ENCODE measurements around the gene CLASRP.
A peak's percentile ranks its signal among the peaks of the same experiment; 100 is the strongest.
"Not testable (repeated sequence)": the region's sequence is repeated elsewhere in the genome, so short reads cannot be mapped to it uniquely, and the experiment has no call there.

CLASRP gene, protein sequence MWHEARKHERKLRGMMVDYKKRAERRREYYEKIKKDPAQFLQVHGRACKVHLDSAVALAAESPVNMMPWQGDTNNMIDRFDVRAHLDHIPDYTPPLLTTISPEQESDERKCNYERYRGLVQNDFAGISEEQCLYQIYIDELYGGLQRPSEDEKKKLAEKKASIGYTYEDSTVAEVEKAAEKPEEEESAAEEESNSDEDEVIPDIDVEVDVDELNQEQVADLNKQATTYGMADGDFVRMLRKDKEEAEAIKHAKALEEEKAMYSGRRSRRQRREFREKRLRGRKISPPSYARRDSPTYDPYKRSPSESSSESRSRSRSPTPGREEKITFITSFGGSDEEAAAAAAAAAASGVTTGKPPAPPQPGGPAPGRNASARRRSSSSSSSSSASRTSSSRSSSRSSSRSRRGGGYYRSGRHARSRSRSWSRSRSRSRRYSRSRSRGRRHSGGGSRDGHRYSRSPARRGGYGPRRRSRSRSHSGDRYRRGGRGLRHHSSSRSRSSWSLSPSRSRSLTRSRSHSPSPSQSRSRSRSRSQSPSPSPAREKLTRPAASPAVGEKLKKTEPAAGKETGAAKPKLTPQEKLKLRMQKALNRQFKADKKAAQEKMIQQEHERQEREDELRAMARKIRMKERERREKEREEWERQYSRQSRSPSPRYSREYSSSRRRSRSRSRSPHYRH

DNA sequence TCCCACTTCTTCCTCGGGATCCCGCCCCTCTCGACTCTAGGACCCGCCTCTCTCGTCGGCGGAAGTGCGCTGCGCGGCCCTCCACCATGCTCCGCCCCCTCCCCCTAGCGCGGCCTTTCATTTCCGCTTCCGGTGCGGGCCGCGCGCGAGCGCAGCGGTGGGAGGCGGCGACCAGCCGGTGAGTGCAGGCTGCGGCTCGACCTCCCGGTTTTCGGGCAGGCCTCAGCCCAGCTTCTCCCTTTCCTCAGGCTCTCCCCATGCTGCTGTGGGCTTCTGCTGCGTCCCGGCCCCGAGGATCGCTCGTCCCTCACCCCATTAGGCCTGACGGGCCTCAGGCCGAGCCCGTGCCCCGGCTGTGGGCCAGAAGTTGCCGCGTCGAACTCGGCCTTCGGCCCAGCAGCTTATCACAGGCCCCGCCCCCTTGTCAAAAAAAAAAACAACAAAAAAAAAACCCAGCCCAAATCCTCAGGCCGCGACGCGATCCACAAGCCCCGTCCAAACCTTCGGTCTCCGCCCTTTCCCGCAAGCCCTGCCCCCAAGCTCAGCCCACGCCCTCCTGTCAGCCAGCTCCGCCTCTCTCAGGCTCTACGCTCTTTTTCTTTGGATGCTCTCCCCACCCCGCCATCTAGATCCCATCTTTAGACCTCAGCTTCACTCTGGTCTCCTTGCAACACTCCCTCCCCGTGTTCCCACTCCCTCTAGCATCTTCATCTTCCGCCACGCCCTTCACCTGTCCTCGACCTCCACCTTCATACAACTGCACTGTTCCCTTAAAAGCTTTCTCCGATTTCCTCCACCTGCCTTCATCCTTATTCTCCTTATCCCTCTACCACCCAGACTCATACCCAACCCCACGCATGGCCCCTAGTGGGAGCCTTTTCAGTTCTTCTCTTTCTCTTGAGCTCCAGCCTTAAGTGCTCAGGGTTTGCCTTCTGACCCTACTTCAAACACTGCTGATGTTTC lies at the start of gene CLASRP:
Gene CLASRP, plus strand, starts transcription at position 115 of the 963 bp plus-strand sequence. CDS start 1,168 bp downstream, outside the sequence.
- peak; percentile 86 for DNase-seq

DNA sequence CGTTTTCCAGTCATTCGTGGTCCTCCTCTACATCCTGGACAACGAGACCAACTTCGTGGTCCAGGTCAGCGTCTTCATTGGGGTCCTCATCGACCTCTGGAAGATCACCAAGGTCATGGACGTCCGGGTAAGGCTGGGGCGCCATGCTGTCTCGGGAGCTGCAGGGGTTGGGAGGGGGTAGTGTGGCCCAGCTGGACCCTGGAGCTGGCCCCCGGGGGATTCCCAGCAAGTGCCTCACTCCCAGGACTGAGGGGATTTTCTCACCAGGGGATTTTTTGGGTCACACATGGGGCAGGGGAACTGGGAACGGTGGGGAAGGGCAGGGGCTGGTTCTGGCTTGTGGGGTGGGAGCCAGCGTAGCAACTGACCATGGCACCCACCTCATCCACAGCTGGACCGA lies 48.4 kb upstream of the CLASRP start:
- DNase-seq: no peak

DNA sequence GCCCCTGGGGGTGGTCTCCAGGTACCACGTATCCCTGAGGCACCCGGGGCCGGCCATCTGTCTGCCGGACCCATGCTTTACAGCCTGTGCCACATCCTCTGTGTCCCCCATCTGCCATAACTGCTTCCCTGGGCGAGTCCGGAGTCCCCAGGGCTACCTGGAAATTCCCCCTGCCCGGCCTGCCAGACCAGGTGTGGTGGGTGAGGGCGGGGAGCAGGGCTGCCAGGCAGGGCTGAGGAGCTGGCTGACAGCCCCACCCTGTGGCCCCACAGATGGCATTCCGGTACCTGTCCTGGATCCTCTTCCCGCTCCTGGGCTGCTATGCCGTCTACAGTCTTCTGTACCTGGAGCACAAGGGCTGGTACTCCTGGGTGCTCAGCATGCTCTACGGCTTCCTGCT lies 47.9 kb upstream of the CLASRP start:
- DNase-seq: no peak

DNA sequence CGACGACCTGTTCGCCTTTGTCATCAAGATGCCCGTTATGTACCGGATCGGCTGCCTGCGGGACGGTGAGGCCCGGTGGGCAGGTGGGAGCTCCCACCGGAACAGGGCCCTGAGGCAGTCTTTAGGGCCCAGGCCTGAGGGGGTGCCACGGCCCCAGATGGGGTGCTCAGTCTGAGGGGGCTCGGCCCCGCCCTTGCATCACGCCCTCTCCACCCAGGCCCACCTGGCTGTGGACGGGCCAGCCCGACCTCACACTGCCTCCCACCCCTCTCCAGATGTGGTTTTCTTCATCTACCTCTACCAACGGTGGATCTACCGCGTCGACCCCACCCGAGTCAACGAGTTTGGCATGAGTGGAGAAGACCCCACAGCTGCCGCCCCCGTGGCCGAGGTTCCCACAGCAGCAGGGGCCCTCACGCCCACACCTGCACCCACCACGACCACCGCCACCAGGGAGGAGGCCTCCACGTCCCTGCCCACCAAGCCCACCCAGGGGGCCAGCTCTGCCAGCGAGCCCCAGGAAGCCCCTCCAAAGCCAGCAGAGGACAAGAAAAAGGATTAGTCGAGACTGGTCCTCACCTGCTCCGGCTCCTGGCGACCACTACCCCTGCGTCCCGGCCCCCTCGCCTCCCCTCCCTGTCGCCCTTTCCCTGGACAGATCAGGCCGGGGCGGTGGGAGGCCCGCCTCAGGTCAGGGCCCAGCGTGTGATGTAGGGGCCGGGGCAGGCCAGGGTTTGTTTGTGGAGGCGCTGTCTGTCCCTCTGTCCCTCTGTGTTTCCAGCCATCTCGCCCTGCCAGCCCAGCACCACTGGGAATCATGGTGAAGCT lies 46.3 kb upstream of the CLASRP start:
- DNase-seq: no peak

DNA sequence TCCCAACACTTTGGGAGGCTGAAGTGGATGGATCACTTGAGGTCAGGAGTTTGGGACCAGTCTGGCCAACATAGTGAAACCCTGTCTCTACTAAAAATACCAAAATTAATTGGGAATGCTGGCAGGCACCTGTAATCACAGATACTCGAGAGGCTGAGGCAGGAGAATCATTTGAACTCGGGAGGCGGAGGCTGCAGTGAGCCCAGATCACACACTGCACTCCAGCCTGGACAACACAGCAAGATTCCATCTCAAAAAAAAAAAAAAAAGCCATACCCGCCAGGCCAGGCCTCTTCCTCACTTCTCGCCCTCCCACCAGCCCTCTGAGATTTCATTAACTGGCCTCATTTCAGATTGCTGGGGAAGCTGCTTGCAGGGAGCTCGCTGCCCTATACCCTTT lies 45.3 kb upstream of the CLASRP start:
- DNase-seq: no peak

DNA sequence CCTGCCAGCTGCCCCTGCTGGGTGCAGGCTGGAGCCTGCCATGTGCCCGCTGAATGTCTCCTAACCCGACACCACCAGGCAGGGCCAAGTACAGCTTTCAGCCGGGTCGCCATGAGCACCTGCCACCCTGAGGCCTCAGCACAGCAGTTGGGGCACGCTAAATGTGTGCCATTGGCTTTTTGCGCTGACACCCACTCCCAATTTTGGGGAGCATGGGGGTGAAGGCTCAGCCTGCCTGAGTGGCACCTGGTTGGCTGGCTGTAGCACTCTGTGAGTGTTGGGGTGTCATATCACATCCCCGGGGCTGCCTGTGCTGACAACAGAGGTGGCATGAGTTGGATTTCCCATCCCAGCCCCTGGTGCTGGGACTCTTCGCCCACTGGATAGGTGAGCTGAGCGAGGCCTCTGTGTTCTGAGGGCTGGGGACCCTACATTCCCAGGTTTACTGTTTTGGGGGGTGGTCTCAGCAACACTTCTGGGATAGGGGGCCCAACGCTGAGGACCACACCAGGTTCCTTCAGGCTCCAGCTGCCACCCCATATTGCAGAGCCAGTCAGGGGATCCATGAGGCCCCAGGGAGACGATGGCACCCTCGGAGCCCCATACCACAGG lies 44.8 kb upstream of the CLASRP start:
- DNase-seq: no peak

DNA sequence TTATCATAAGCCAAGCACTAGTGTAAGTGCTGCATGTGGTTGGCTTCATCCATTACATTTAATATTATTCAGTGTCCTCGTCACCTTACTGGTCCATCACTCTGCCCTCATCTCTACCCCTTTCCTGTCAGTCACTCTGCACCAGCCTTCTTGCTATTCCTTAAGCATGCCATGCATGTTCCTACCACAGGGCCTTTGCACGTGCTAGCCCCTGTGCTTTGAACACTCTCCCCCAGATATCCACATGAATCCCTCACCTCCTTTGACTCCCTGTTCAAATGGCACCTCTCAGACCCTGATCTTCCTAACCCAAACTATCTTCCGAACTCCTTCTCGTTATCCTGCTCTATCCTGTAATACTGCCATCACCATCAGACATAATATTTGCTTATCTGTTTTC lies 40.8 kb upstream of the CLASRP start:
- no peak for DNase-seq

DNA sequence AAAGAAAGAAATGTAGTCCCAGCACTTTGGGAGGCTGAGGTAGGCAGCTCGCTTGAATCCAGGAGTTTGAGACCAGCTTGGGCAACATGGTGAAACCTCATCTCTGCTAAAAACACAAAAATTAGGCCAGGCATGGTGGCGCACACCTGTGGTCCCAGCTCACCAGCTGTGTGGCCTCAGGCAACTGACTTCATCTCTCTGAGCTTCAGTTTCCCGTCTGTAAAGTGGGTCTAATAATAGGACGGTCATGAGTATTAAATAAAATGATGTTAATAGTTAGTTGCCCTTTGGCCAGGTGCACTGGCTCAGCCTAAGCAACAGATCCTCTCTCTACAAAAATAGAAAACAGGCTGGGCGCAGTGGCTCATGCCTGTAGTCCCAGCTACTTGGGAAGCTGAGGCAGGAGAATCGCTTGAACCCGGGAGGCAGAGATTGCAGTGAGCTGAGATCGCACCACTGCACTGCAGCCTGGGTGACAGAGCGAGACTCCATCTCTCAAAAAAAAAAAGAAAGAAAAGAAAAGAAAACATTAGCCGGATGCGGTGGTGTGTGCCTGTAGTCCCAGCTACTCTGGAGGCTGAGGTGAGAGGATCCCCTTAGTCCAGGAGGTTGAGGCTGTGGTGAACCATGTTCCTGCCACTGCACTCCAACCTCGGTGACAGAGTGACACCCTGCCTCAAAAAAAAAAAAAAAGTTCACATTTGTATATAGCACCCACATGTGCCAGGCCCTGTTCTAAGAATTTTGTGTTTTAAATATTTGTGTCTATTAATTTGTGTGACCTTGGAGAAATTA lies 39.5 kb upstream of the CLASRP start:
- DNase-seq: not testable (repeated sequence)

DNA sequence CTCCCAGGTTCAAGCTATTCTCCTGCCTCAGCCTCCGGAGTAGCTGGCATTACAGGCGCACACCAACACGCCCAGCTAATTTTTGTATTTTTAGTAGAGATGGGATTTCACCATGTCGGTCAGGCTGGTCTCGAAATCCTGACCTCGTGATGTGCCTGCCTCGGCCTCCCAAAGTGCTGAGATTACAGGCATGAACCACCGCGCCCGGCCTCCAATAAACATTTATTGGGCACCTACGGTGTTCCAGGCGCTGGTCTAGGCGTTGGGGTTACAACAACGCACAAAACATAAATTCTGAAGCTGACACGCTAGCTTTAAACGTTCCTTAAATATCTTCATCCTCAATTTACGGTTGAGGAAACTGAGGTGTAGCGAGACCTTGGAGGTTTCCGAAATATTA lies 38.2 kb upstream of the CLASRP start:
- not testable (repeated sequence) for DNase-seq

DNA sequence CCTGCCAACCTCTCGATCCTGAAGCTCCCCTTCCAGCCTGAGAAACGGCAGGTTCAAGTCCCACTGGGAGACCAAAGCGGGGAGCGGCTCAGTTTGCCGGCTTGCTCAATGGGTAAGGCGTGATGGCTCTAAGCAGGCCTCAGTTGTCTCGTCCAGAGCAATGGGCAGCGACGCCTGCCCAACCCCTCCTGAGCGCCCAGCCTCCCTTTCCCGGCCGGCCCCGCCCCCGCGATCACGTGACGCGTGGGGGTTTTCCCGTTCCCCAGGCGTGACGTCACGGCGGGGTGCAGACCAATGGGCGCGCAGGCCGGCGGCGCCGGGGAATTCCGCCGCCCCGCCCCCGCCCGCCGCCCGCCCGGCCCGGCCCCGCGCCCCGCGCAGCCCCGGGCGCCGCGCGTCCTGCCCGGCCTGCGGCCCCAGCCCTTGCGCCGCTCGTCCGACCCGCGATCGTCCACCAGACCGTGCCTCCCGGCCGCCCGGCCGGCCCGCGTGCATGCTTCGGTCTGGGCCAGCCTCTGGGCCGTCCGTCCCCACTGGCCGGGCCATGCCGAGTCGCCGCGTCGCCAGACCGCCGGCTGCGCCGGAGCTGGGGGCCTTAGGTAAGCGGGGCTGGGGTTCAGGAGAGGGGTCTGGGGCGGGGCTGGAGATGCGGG lies 37.6 kb upstream of the CLASRP start, which contains the start of gene RELB:
Gene RELB, plus strand, starts transcription at position 378 of the 653 bp plus-strand sequence. Its CDS starts 116 bp downstream, at position 494.
- DNase-seq: peak; percentile 95

DNA sequence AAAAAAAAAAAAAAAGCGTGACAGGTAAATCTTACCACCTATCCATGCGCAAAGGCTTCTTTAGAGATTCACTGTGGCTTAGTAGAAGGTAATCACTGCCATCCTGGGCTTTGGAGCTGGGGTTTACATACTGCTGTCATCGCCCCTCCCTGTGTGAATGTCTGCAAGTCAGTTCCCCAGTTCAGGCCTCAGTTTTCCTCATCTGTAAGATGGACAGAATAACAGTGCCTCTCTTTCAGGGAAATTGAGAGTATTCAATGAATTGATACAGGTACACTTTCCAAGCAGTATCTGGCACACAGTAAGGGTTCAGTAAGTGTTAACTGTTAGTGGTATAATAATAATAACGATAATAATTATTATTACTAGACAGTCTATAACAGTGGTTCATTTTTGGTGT lies 35.4 kb upstream of the CLASRP start:
- DNase-seq: no peak

DNA sequence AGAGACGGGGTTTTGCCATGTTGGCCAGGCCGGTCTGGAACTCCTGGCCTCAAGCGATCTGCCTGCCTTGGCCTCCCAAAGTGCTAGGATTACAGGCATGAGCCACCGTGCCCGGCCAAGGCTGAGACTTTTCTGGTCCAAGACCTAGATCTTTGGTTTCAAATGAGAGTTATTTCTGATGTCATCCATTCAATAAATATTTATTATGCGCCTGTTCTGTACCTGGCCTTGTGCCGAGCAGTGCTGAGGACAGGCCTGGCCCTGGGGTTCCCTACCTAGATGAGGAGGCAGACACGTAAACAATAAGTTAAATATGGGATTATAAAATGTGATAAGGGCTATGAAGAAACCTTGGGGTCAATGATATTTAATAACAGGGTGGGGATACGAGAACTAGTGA lies 33.1 kb upstream of the CLASRP start:
- no peak for DNase-seq

DNA sequence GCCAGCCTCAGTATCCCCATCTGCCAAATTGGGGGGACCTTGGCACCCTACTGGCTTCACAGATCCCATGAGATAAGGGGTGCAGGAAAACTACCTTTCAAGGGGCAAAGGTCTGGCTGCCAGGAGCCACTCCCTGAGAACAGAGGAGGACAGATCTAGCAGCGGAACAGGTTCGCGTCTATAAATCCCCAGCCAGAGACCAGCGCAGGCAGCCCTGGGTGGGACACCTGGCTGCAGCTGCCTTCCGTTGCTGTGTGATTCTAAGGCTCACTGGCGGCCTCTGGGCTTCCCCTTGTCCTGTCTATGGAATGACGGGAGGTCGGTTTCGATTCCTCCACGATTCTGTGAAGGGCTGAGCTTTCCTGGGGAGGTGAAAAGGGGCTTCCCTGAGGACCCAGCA lies 30.3 kb upstream of the CLASRP start:
- DNase-seq: no peak

DNA sequence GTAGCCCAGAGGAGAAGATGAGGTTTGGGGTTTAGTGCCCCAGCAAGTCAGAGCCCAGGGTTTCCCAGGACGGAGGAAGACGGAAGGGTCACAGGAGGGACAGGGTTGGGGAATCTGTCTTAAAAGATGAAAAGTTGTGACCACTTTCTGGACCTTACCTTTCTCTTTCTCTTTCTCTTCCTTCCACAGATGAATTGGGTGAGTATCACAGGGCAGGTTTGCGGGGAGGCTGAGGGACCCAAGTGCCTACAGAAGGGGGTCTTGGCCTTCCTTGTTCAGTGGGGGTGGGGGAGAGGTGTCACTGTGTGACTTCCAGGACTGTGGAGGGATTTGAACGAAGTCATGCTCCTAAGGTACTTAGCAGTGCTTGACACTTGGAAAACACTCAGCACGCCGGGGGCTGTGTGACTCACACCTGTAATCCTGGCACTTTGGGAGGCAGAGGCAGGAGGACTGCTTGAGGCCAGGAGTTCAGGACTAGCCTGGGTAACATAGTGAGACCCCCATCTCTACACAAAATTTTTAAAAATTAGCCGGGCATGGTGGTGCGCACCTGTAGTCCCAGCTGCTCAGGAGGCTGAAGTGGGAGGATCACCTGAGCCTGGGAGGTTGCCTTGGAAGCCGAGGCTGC lies 29.1 kb upstream of the CLASRP start:
- no peak for DNase-seq

DNA sequence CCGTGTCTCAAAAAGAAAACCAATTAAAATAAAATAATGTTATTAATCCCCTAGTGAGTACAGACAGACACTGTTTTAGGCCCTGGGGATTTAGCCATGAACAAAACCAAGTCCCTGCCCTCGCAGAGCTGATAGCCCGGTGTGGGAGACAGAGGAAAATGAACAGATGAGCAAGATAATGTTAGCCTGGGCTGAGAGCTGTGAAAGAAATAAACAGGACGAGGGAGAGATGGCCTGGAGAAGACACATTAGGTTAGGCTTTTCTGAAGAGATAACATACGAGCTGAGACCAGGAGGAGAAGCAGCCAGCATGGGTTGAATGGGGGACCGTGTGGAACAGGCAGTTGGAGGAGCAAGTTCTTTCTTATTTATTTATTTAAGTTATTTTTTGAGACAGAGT lies 28.5 kb upstream of the CLASRP start:
- DNase-seq: no peak

DNA sequence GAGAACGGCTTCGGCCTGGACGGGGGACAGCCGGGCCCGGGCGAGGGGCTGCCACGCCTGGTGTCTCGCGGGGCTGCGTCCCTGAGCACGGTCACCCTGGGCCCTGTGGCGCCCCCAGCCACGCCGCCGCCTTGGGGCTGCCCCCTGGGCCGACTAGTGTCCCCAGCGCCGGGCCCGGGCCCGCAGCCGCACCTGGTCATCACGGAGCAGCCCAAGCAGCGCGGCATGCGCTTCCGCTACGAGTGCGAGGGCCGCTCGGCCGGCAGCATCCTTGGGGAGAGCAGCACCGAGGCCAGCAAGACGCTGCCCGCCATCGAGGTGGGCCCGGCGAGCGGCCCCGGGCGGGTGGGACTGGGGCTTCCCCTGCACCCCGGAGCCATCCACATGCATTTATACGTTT lies 26.9 kb upstream of the CLASRP start:
- no peak for DNase-seq

DNA sequence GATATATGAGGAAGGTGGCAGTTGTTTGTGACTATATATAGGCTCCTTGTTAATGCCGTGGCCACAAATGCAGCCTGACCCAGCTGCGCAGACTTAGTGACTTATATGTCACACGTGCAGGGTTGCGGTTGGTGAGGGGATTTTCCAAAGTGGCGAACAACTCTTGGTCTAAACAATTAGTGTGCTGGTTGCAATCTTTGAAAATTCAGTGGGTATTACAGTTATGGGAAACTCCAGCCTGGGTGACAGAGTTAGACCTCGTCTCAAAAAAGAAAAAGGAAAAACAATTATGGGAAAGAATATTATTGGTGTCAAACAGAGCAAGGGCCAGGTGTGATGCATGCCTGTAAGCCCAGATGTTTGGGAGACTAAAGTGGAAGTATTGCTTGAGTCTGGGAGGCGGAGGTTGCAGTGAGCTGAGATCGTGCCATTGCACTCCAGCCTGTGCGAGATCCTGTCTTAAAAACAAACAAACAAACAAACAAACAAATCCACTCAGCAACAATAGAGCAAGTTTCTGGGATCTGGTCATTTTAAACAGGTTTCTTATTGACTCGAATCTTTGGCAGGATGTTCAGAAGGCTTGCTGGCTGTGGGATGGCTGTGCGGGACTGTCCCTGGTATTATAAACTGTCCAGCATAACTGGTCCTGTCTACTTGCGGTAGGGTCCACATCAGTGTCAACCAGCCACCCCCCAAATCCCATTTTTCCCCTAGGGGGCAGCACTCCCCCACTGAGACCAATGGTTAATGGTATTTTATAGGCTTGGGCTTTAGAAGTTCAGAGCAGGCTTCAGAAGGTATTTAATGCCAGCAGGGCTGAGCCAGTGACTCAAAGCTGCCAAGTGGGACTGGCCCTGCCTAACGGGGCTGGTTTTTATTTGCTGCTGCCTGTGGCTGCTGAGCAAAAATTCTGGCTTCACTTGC lies 22.2 kb upstream of the CLASRP start:
- DNase-seq: peak; percentile 61

DNA sequence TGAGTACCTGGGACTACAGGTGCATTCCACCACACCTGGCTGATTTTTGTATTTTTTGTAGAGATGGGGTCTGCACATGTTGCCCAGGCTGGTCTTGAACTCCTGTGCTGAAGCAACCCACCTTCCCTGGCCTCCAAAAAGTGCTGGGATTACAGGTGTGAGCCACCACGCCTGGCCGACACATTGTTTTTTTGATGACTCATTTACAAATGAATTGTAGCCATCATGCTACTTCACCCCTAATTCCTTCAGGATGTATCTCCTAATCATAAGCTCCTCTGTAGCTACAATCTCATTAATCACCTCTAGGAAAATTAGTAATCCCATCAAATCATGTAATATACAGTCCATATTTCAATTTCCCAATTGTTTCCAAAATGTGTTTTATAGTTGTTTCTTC lies 19.7 kb upstream of the CLASRP start:
- no peak for DNase-seq

DNA sequence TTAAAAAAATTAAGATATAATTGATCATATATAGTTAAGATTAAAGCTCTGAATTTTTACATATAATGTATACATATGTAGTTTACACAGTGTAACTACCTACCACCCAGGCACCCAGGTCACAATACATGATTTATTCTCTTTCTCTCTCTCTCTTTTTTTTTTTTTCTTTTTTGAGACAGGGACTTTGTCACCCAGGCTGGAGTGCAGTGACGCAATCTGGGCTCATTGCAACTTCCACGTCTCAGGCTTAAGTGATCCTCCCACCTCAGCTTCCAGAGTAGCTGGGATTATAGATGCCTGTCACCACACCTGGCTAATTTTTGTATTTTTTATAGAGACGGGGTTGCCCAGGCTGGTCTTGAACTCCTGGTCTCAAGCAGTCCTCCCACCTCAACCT lies 18.8 kb upstream of the CLASRP start:
- no peak for DNase-seq

Measured in stimulated activated CD4-positive, alpha-beta T cell treated with anti-CD3 and anti-CD28 coated beads, Interleukin-1b, Interleukin-23, amount 100 ng/mL, for 48 hours (primary cell).